UCSD-AML1 (cell line): ENCODE measurements around the gene XRN2.
"Not testable (repeated sequence)": the region's sequence is repeated elsewhere in the genome, so short reads cannot be mapped to it uniquely, and the experiment has no call there.

ENCODE experiments used
- DNase-seq: peaks from one replicate; lab custom pipeline; 2025; ENCODE audit not compliant: unreplicated experiment; lab: John Stamatoyannopoulos, UW

The XRN2 gene

GRCh38 chr20:21342656-21343345, 39.7 kb downstream of the XRN2 start:
- no peak for DNase-seq

GRCh38 chr20:21344206-21344900, 41.2 kb downstream of the XRN2 start:
- DNase-seq, result no peak

- no peak for DNase-seq
These were observed 41.8 kb downstream of the XRN2 start for GRCh38 chr20:21344961-21345360.

GRCh38 chr20:21352703-21353102, 49.6 kb downstream of the XRN2 start:
- DNase-seq, result no peak

GRCh38 chr20:21353236-21353635, 50.1 kb downstream of the XRN2 start:
- DNase-seq, result no peak

- DNase-seq, result no peak
These were observed 52.9 kb downstream of the XRN2 start for GRCh38 chr20:21355981-21356380.

GRCh38 chr20:21356386-21356785, 53.3 kb downstream of the XRN2 start:
- no peak for DNase-seq

GRCh38 chr20:21357844-21358243, 54.7 kb downstream of the XRN2 start:
- no peak for DNase-seq

GRCh38 chr20:21358737-21359136, 55.6 kb downstream of the XRN2 start:
- no peak for DNase-seq

- no peak for DNase-seq
These were observed 57.6 kb downstream of the XRN2 start for GRCh38 chr20:21360705-21361104.

GRCh38 chr20:21361266-21361665, 58.1 kb downstream of the XRN2 start:
- no peak for DNase-seq

- DNase-seq, result no peak
These were observed 61.3 kb downstream of the XRN2 start for GRCh38 chr20:21364413-21364812.

GRCh38 chr20:21365771-21366170, 62.6 kb downstream of the XRN2 start:
- no peak for DNase-seq

- not testable (repeated sequence) for DNase-seq
These were observed 63.1 kb downstream of the XRN2 start for GRCh38 chr20:21366273-21366672.

GRCh38 chr20:21368791-21369190, 65.7 kb downstream of the XRN2 start:
- no peak for DNase-seq

- no peak for DNase-seq
These were observed 68.1 kb downstream of the XRN2 start for GRCh38 chr20:21371193-21371592.

GRCh38 chr20:21372016-21372415, 68.9 kb downstream of the XRN2 start:
- DNase-seq, result no peak

- no peak for DNase-seq
These were observed 70.3 kb downstream of the XRN2 start for GRCh38 chr20:21373436-21373835.

GRCh38 chr20:21376626-21377025, 73.5 kb downstream of the XRN2 start:
- no peak for DNase-seq

GRCh38 chr20:21377701-21378100, 74.6 kb downstream of the XRN2 start:
- DNase-seq, result no peak

GRCh38 chr20:21378259-21378658, 75.1 kb downstream of the XRN2 start:
- DNase-seq, result no peak

- no peak for DNase-seq
These were observed 77.6 kb downstream of the XRN2 start for GRCh38 chr20:21380711-21381110.

- DNase-seq, result no peak
These were observed 78.5 kb downstream of the XRN2 start for GRCh38 chr20:21381619-21382018.
